GM12864 (cell line): ENCODE measurements around the gene RPL7A.
"Not testable (repeated sequence)": the region's sequence is repeated elsewhere in the genome, so short reads cannot be mapped to it uniquely, and the experiment has no call there.

ENCODE experiments used
- DNase-seq: peaks from one replicate; pipeline ENCODE4 v3.0.0-alpha.2; 2011; ENCODE audit warnings: low read depth
- H3K4me3 ChIP-seq: 2 replicates; pipeline ENCODE4 v1.5.1; 2011; ENCODE audit warnings: mild to moderate bottlenecking, low read depth, low read length, control low read depth
- TF ChIP-seq, protein P1 (sequence below): IDR thresholded peaks from 2 replicates; pipeline ENCODE4 v1.5.1; 2011; ENCODE audit warnings: low read depth, mild to moderate bottlenecking, moderate library complexity, low read length, control low read depth, inconsistent platforms; ENCODE audit errors: missing control alignments

RPL7A gene

GRCh38 chr9:133331221-133331620 lies 16.8 kb upstream of the RPL7A start:
- no peak for DNase-seq
- H3K4me3 ChIP-seq, result no peak overlapping the region
- TF ChIP-seq, protein P1, sequence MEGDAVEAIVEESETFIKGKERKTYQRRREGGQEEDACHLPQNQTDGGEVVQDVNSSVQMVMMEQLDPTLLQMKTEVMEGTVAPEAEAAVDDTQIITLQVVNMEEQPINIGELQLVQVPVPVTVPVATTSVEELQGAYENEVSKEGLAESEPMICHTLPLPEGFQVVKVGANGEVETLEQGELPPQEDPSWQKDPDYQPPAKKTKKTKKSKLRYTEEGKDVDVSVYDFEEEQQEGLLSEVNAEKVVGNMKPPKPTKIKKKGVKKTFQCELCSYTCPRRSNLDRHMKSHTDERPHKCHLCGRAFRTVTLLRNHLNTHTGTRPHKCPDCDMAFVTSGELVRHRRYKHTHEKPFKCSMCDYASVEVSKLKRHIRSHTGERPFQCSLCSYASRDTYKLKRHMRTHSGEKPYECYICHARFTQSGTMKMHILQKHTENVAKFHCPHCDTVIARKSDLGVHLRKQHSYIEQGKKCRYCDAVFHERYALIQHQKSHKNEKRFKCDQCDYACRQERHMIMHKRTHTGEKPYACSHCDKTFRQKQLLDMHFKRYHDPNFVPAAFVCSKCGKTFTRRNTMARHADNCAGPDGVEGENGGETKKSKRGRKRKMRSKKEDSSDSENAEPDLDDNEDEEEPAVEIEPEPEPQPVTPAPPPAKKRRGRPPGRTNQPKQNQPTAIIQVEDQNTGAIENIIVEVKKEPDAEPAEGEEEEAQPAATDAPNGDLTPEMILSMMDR, result no peak

GRCh38 chr9:133331641-133332380 lies 16.2 kb upstream of the RPL7A start:
- DNase-seq, result no peak
- TF ChIP-seq, protein P1, result no peak
- H3K4me3 ChIP-seq, result no peak overlapping the region

GRCh38 chr9:133332381-133332730 lies 15.7 kb upstream of the RPL7A start:
- TF ChIP-seq, protein P1, result no peak
- H3K4me3 ChIP-seq, result no peak overlapping the region
- no peak for DNase-seq

DNA sequence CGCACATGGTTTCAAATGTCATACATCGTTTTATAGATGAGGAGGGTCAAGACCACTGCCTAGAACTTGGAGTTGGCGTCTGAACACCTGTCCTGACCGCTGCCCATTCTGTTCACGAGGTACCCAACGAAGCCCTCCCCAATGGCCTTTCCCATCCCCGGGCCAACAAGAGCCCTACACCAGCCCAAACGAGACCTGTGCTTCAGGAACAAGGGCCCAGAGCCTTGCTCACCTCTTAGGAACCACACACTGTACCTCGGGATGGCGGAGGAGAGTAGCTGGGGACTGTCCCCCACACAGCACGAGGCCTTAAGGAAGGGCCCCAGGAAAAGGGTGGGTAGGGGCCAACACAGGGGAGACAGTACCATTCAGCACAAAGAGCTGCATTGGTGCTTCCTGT lies 15.0 kb upstream of the RPL7A start:
- TF ChIP-seq, protein P1, result no peak

DNA sequence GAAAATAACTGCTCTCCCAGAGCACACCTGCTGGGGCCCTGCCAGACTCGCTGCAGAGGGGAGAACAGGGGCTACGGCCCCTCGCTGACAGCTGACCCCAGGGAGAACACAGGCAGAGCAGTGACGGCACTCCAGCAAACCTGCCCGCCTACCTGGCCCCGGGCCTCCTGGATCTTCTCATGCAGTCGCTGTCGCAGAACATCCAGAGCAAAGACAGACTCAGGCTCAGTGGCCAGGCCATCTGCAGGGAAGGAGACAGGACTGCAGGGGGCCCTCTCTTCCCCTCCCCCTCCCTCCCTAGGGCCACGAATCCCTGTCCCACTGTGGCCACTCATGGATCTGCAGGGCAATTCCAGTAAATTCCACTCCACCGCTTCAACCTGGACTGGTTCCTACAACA lies 14.5 kb upstream of the RPL7A start:
- no peak overlapping the region for H3K4me3 ChIP-seq
- TF ChIP-seq, protein P1, result no peak
- DNase-seq, result no peak

More for the DNA sequence above, 15.0 kb upstream of the RPL7A start:
- H3K4me3 ChIP-seq, result no peak overlapping the region
- no peak for DNase-seq

DNA sequence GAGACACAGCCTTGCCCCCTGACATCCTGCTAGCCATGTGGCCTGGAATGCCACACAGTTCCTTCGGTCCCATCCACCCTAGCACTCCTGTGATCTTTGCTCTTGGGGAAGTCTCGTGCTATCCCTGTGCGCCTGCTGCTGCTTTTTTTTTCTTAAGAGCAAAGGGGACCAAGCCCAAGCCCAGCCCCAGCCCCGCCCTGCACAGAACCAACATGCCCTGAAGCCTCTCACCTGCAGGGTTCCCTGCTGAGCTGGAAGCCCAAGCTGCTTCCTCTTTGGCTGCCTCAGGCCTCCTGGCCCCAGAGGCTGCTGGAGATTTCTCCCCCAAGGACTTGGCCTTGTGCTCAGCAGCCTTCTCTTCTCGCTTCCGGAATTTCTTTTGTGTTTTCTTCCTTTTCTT lies 13.9 kb upstream of the RPL7A start:
- no peak overlapping the region; the same call in 1 of the 2 replicates for H3K4me3 ChIP-seq
- TF ChIP-seq, protein P1, result no peak
- no peak for DNase-seq

DNA sequence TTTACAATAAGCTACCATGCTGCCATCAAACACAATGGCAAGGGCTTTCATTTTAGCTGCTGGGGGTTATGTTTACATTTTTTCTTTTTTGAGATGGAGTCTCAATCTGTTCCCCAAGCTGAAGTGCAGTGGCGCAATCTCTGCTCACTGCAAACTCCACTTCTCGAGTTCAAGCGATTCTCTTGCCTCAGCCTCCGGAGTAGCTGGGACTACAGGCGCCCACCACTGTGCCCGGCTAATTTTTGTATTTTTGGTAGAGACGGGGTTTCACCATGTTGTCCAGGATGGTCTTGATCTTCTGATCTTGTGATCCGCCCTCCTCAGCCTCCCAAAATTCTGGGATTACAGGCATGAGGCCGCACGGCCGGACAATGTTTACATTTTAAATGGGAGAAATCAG lies 13.1 kb upstream of the RPL7A start:
- not testable (repeated sequence) for DNase-seq
- peak overlapping the region; percentile 92 for H3K4me3 ChIP-seq
